Vagina (tissue), 2 donors: ENCODE measurements around the gene DYNC1I1. TPM values are rescaled to one million over a fixed set of nuclear protein-coding genes. Genes with fewer than 3 reads are reported as not detected.

Experiments used
- DNase-seq, 2 donors: peaks; one replicate each; pipeline ENCODE4 v3.0.0-alpha.2; 2017; ENCODE audit errors: extremely low spot score in 2 of 2
- H3K27ac ChIP-seq: fragments of 200-600 bp; sonication (generic); one replicate; pipeline ENCODE4 v1.5.1; 2019
- H3K27me3 ChIP-seq: fragments of 200-600 bp; sonication (generic); one replicate; pipeline ENCODE4 v1.5.1; 2019
- H3K36me3 ChIP-seq, 2 donors: fragments of 200-600 bp; sonication (generic); one replicate each; pipeline ENCODE4 v1.5.1; 2017 to 2019
- H3K4me1 ChIP-seq: fragments of 200-600 bp; sonication (generic); one replicate; pipeline ENCODE4 v1.5.1; 2019
- H3K4me3 ChIP-seq, 2 donors: fragments of 200-600 bp; sonication (generic); 1 replicate in 1 of 2; 2 replicates in 1 of 2; pipeline ENCODE4 v1.5.1; 2016 to 2019
- H3K9me3 ChIP-seq: fragments of 200-600 bp; sonication (generic); one replicate; pipeline ENCODE4 v1.5.1; 2019
- POLR2A ChIP-seq, 2 donors: fragments of 450-650 bp; IDR thresholded peaks; one replicate each; pipeline ENCODE4 v1.6.1; 2017; ENCODE audit warnings: antibody characterized with exemption in 2 of 2, mild to moderate bottlenecking in 2 of 2, moderate library complexity in 2 of 2
- POLR2AphosphoS5 ChIP-seq, 2 donors: sonication (generic); formaldehyde crosslinking; IDR thresholded peaks; one replicate each; pipeline ENCODE4 v1.9.0; 2017; ENCODE audit warnings: antibody characterized with exemption in 2 of 2, mild to moderate bottlenecking in 2 of 2, low read depth in 1 of 2; ENCODE audit not compliant: insufficient read depth in 1 of 2
- intact Hi-C: fragments of 100-400 bp; cut with DNase I; formaldehyde crosslinking; loops from one replicate; pipeline ENCODE4 v1.15.1; 2023
- total RNA-seq: library from RNA; depleted of rRNA; stranded (reverse); fragments of >200 nt; gene quantifications from one replicate; pipeline ENCODE4 v1.2.3, GENCODE V29; 2016
- TF ChIP-seq, protein P1 (sequence below), 3 experiments: fragments of 450-650 bp in 2 of 3; fragments of 200-600 bp in 1 of 3; sonication (generic) in 1 of 3; IDR thresholded peaks; one replicate each; pipeline ENCODE4 v1.5.1; 2017 to 2019; ENCODE audit warnings: antibody characterized with exemption in 3 of 3, mild to moderate bottlenecking in 2 of 3, moderate library complexity in 2 of 3

Gene DYNC1I1
- total RNA-seq, 1 donor from 2014 or later, result 12.0 TPM

- no peaks in the 10 kb centered on the region for H3K9me3 ChIP-seq
- no peaks in the 10 kb centered on the region for H3K36me3 ChIP-seq
These were observed 14.2 kb upstream of the DYNC1I1 start for GRCh38 chr7:95758187-95758586.

GRCh38 chr7:95766086-95766485, 6.3 kb upstream of the DYNC1I1 start:
- intact Hi-C loops, result no loop called here
- no peaks in the 10 kb centered on the region for H3K27me3 ChIP-seq
- no peak for TF ChIP-seq POLR2AphosphoS5 (IDR thresholded peaks at IDR 0.05; ENCODE audit: insufficient read depth in 1 of 2, low read depth in 1 of 2)
- TF ChIP-seq, protein P1, sequence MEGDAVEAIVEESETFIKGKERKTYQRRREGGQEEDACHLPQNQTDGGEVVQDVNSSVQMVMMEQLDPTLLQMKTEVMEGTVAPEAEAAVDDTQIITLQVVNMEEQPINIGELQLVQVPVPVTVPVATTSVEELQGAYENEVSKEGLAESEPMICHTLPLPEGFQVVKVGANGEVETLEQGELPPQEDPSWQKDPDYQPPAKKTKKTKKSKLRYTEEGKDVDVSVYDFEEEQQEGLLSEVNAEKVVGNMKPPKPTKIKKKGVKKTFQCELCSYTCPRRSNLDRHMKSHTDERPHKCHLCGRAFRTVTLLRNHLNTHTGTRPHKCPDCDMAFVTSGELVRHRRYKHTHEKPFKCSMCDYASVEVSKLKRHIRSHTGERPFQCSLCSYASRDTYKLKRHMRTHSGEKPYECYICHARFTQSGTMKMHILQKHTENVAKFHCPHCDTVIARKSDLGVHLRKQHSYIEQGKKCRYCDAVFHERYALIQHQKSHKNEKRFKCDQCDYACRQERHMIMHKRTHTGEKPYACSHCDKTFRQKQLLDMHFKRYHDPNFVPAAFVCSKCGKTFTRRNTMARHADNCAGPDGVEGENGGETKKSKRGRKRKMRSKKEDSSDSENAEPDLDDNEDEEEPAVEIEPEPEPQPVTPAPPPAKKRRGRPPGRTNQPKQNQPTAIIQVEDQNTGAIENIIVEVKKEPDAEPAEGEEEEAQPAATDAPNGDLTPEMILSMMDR (IDR thresholded peaks at IDR 0.05), result no peak
- no peak for TF ChIP-seq POLR2A (IDR thresholded peaks at IDR 0.05)
- no peak for DNase-seq
- no peak overlapping the region for H3K4me3 ChIP-seq
- H3K27ac ChIP-seq, result no peak overlapping the region
- H3K36me3 ChIP-seq, result no peaks in the 10 kb centered on the region
- no peaks in the 10 kb centered on the region for H3K4me1 ChIP-seq
- no peaks in the 10 kb centered on the region for H3K9me3 ChIP-seq

More at GRCh38 chr7:95758187-95758586, 14.2 kb upstream of the DYNC1I1 start:
- TF ChIP-seq POLR2AphosphoS5 (IDR thresholded peaks at IDR 0.05; ENCODE audit: insufficient read depth in 1 of 2, low read depth in 1 of 2) (no peak), POLR2A (IDR thresholded peaks at IDR 0.05) (no peak)
- TF ChIP-seq, protein P1 (IDR thresholded peaks at IDR 0.05), result no peak
- no peak for DNase-seq
- intact Hi-C loops, result no loop called here
- Histone ChIP-seq H3K4me3 (no peak overlapping the region), H3K4me1 (no peaks in the 10 kb centered on the region), H3K27me3 (no peaks in the 10 kb centered on the region), H3K27ac (no peak overlapping the region)

GRCh38 chr7:95766657-95767056, 5.7 kb upstream of the DYNC1I1 start:
- intact Hi-C loops, result no loop called here
- TF ChIP-seq POLR2A (IDR thresholded peaks at IDR 0.05) (no peak), POLR2AphosphoS5 (IDR thresholded peaks at IDR 0.05; ENCODE audit: insufficient read depth in 1 of 2, low read depth in 1 of 2) (no peak)
- TF ChIP-seq, protein P1 (IDR thresholded peaks at IDR 0.05), result no peak
- Histone ChIP-seq H3K27me3 (no peaks in the 10 kb centered on the region), H3K27ac (no peak overlapping the region), H3K9me3 (no peaks in the 10 kb centered on the region), H3K4me3 (no peak overlapping the region), H3K36me3 (no peaks in the 10 kb centered on the region), H3K4me1 (no peaks in the 10 kb centered on the region)
- DNase-seq, result no peak

DNA sequence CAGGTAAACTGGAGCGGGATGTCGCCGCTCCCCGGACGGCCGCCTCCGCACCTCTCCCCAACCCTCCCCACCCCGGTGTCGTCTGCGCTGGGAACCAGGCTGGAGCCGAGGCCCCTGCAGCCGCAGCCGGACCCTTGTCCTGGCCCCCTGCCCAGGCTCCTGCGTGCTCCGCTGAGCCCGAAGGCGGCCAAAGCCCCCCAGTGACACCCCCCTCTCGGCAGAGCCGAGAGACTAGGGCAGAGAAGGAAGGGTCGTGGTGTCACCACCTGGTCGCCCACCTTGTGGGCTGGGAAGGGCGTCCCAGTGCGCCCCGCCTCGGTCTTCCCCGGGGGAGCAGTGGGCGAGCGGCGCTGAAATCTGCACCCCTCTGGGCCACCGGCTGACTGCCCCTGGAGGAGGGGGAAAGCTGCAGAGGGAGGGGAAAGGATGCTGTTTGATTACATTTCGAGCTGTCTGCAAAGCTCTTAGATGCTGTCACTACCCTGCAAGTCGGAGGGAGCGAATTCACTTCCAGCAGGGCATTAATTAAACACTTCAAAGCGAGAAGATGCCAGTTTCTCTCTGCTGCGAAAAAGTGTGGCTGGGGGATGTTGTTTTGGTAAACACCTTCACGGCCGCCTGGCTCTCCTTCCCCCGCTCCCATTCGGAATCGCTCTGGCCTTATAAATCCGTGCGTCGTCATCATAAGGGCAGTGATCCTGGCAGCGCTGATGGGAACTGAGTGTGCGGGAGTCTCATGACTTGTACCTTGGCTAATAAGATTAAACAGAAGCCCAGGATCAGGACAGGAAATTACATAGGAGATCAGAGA, 622 bp downstream of the DYNC1I1 start:
- Histone ChIP-seq H3K4me1 (peaks cover 15% of the 10 kb centered on the region), H3K4me3 (peak overlapping the region; percentile 76), H3K36me3 (no peaks in the 10 kb centered on the region), H3K27ac (peak overlapping the region; percentile 63), H3K27me3 (no peaks in the 10 kb centered on the region), H3K9me3 (no peaks in the 10 kb centered on the region)
- TF ChIP-seq POLR2AphosphoS5 (IDR thresholded peaks at IDR 0.05; ENCODE audit: insufficient read depth in 1 of 2, low read depth in 1 of 2) (peak in 1 of 2 donors; percentile 16), POLR2A (IDR thresholded peaks at IDR 0.05) (no peak)
- intact Hi-C loops, result no loop called here
- DNase-seq, result no peak

- H3K36me3 ChIP-seq, result no peaks in the 10 kb centered on the region
- TF ChIP-seq POLR2AphosphoS5 (IDR thresholded peaks at IDR 0.05; ENCODE audit: insufficient read depth in 1 of 2, low read depth in 1 of 2), result no peak
- no peak for TF ChIP-seq POLR2A (IDR thresholded peaks at IDR 0.05)
- TF ChIP-seq, protein P1 (IDR thresholded peaks at IDR 0.05), result no peak
- intact Hi-C loops, result no loop called here
- H3K27ac ChIP-seq, result no peak overlapping the region
- H3K4me3 ChIP-seq, result no peak overlapping the region
- no peaks in the 10 kb centered on the region for H3K9me3 ChIP-seq
- DNase-seq, result no peak
- H3K27me3 ChIP-seq, result no peaks in the 10 kb centered on the region
- peaks cover 15% of the 10 kb centered on the region for H3K4me1 ChIP-seq
These were observed 4.3 kb downstream of the DYNC1I1 start for GRCh38 chr7:95776561-95777185.
